Mesothelial cell of epicardium (in vitro differentiated cells): ENCODE measurements around the gene EMC9. TPM values are rescaled to one million over a fixed set of nuclear protein-coding genes. Genes with fewer than 3 reads are reported as not detected.
"Not testable (repeated sequence)": the region's sequence is repeated elsewhere in the genome, so short reads cannot be mapped to it uniquely, and the experiment has no call there.

ENCODE experiments used
- DNase-seq, 2 experiments: peaks; one replicate each; pipeline ENCODE4 v3.0.0; 2021; ENCODE audit warnings: low spot score in 2 of 2; ENCODE audit not compliant: unreplicated experiment in 2 of 2
- H3K27ac Mint-ChIP-seq: 2 replicates; pipeline ENCODE4 v1.8.0; 2021; ENCODE audit warnings: mixed read lengths
- H3K27me3 Mint-ChIP-seq: 2 replicates; pipeline ENCODE4 v1.8.0; 2021; ENCODE audit warnings: low read depth, mixed read lengths
- H3K36me3 Mint-ChIP-seq: 2 replicates; pipeline ENCODE4 v1.8.0; 2021; ENCODE audit warnings: mixed read lengths
- H3K4me1 Mint-ChIP-seq: 2 replicates; pipeline ENCODE4 v1.8.0; 2021; ENCODE audit warnings: mixed read lengths
- H3K4me3 Mint-ChIP-seq: 2 replicates; pipeline ENCODE4 v1.8.0; 2021; ENCODE audit warnings: mild to moderate bottlenecking, moderate library complexity, mixed read lengths
- H3K9me3 Mint-ChIP-seq: 2 replicates; pipeline ENCODE4 v1.8.0; 2021; ENCODE audit warnings: mixed read lengths
- total RNA-seq: library from RNA; stranded (reverse); gene quantifications from 3 replicates; pipeline ENCODE4 v1.2.1, GENCODE V29; 2021
- TF ChIP-seq, protein P1 (sequence below): fragments of 200-600 bp; sonication (generic); IDR thresholded peaks from one replicate; pipeline ENCODE4 v1.5.0; 2021; ENCODE audit warnings: antibody characterized with exemption; ENCODE audit not compliant: unreplicated experiment

EMC9 gene
- total RNA-seq, 1 donor from 2014 or later = 21.3 TPM

DNA sequence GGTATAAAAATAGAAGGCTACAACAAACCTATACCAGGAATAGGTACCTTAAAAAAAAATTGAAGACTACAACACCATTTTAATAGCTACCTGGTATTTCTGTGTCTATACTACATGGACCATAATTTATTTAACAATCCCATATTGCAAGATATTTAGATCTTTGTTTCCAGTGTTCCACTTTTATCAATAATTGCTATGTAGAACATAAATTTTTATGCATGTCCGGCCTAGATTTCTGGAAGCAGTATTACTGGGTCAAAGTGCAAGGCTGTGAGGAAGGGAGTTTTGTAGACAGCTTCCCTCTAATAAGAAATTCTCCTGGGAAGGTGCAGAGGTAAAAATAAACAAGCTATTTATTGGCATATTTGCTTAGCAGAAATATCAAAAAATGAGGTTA lies 30.9 kb downstream of the EMC9 start:
- Mint-ChIP-seq H3K4me3 (no peak overlapping the region), H3K9me3 (no peaks in the 10 kb centered on the region), H3K4me1 (peaks cover 8% of the 10 kb centered on the region), H3K27ac (no peak overlapping the region), H3K36me3 (no peaks in the 10 kb centered on the region), H3K27me3 (peaks cover 2% of the 10 kb centered on the region)
- no peak for DNase-seq
- TF ChIP-seq, protein P1, sequence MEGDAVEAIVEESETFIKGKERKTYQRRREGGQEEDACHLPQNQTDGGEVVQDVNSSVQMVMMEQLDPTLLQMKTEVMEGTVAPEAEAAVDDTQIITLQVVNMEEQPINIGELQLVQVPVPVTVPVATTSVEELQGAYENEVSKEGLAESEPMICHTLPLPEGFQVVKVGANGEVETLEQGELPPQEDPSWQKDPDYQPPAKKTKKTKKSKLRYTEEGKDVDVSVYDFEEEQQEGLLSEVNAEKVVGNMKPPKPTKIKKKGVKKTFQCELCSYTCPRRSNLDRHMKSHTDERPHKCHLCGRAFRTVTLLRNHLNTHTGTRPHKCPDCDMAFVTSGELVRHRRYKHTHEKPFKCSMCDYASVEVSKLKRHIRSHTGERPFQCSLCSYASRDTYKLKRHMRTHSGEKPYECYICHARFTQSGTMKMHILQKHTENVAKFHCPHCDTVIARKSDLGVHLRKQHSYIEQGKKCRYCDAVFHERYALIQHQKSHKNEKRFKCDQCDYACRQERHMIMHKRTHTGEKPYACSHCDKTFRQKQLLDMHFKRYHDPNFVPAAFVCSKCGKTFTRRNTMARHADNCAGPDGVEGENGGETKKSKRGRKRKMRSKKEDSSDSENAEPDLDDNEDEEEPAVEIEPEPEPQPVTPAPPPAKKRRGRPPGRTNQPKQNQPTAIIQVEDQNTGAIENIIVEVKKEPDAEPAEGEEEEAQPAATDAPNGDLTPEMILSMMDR = no peak

DNA sequence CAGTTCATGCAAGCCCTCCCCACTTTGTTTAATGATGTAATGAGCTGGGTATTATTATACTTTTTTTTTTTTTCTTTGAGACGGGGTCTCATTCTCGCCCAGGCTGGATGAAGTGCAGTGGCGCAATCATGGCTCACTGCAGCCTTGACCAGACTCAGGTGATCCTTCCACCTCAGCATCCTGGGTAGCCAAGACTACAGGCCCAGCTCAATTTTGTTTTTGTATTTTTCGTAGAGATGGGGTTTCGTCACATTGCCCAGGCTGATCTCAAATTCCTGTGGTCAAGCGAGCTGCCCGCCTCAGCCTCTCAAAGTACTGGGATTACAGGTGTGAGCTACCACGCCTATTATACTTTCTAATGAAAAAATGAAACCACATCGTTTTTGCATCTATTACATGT lies 31.3 kb downstream of the EMC9 start:
- no peak overlapping the region for H3K27ac Mint-ChIP-seq
- peaks cover 2% of the 10 kb centered on the region for H3K27me3 Mint-ChIP-seq
- H3K4me3 Mint-ChIP-seq = no peak overlapping the region
- TF ChIP-seq, protein P1 = no peak
- H3K4me1 Mint-ChIP-seq = peaks cover 5% of the 10 kb centered on the region
- H3K36me3 Mint-ChIP-seq = no peaks in the 10 kb centered on the region
- no peak for DNase-seq
- peaks cover 2% of the 10 kb centered on the region for H3K9me3 Mint-ChIP-seq

DNA sequence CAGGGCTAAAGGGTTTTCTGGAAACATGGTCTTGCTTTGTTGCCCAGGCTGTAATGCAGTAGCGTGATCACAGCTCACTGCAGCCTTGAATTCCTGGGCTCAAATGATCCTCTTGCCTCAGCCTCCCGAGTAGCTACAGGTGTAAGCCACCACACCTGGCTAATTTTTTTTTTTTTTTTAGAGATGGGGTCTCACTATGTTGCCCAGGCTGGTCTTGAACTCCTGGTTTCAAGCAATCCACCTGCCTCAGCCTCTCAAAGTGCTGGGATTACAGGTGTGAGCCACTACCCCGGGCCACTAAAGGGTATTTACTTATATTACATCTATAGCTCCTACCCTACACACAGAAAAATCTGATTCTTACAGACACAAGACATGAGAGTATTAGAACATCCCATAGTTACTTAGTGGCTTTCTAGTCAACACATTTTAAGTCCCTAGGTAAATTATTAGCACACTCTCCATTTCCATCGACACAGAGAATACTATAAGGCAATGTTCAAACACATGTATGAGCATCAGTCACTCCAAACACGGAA lies 33.0 kb downstream of the EMC9 start:
- Mint-ChIP-seq H3K4me3 (no peak overlapping the region), H3K27me3 (no peaks in the 10 kb centered on the region), H3K36me3 (peaks cover 10% of the 10 kb centered on the region), H3K9me3 (peaks cover 8% of the 10 kb centered on the region), H3K27ac (no peak overlapping the region), H3K4me1 (peaks cover 4% of the 10 kb centered on the region)
- no peak for DNase-seq
- TF ChIP-seq, protein P1 = no peak

DNA sequence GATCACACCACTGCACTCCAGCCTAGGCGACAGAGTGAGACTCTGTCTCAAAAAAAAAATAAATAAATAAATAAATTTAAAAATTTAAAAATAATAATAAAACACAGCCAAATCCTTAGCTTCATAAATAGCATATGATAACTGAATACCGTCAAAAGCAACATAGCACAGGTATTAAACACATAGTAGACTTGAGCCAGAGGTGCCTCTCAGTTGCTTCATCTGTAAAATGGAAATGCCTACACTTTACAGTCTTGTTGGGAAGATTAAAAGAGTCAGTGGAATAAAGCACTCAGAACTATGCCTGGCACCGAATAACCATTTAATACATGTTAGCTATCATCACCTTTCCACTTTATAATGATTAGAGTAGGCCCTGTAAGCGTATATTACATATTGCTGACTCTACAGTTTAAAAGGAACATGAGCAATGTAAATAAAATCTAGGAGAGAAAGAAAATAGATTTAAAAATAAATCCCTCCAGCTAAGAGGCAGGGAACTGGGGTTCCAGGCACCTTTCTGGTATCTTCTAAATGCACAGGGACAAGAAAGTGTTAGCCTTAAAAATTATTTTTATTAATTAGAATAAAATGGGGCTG lies 34.6 kb downstream of the EMC9 start:
- Mint-ChIP-seq H3K4me1 (peaks cover 2% of the 10 kb centered on the region), H3K27me3 (no peaks in the 10 kb centered on the region), H3K9me3 (peaks cover 8% of the 10 kb centered on the region), H3K36me3 (peaks cover 19% of the 10 kb centered on the region), H3K4me3 (no peak overlapping the region), H3K27ac (no peak overlapping the region)
- DNase-seq = no peak
- TF ChIP-seq, protein P1 = no peak

DNA sequence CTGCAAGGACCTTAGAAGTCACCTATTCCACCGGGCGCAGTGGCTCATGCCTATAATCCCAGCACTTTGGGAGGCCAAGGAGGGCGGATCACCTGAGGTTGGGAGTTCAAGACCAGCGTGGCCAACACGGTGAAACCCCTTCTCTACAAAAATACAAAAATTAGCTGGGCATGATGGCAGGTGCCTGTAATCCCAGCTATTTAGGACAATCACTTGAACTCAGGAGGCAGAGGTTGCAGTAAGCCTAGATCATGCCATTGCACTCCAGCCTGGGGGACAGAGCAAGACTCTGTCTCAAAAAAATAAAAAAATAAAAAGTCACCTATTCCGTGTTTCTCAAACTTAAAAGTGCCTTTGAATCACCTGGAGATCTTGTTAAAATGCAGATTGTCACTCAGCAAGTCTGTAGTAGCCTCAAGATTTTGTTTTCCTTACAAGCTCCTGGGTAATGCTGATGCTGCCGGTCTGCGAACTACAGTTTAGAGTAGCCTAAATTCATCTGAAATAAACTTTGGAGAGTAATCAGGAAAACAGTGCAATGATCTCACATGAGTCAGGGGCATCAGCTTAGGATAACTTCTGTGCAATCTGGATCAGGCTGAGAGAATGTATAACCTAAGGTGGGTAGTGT lies 35.7 kb downstream of the EMC9 start:
- not testable (repeated sequence) for DNase-seq, H3K27ac Mint-ChIP-seq, H3K9me3 Mint-ChIP-seq, H3K4me3 Mint-ChIP-seq, H3K4me1 Mint-ChIP-seq, H3K27me3 Mint-ChIP-seq
- peaks cover 19% of the 10 kb centered on the region for H3K36me3 Mint-ChIP-seq

DNA sequence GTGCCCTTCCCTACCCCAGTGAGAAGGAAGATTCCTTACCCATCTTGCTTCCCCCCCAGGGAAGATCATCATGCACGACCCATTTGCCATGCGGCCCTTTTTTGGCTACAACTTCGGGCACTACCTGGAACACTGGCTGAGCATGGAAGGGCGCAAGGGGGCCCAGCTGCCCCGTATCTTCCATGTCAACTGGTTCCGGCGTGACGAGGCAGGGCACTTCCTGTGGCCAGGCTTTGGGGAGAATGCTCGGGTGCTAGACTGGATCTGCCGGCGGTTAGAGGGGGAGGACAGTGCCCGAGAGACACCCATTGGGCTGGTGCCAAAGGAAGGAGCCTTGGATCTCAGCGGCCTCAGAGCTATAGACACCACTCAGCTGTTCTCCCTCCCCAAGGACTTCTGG lies 37.9 kb downstream of the EMC9 start:
- no peak overlapping the region for H3K27ac Mint-ChIP-seq
- no peaks in the 10 kb centered on the region for H3K4me1 Mint-ChIP-seq

More for the DNA sequence above, 37.9 kb downstream of the EMC9 start:
- H3K36me3 Mint-ChIP-seq = peaks cover 19% of the 10 kb centered on the region
- peaks cover 8% of the 10 kb centered on the region for H3K9me3 Mint-ChIP-seq
- no peak overlapping the region for H3K4me3 Mint-ChIP-seq
- TF ChIP-seq, protein P1 = no peak
- H3K27me3 Mint-ChIP-seq = no peaks in the 10 kb centered on the region
- no peak for DNase-seq
